Stimulated activated CD4-positive, alpha-beta T cell treated with anti-CD3 and anti-CD28 coated beads, Interleukin-15, amount 100 ng/mL, for 1 hour (primary cell): Measurements from ENCODE around the gene MXD4.

Experiments used
- DNase-seq, 2 donors: peaks; one replicate each; pipeline ENCODE4 v3.0.0-alpha.2; 2020; ENCODE audit warnings: low read depth in 1 of 2, low spot score in 1 of 2

Gene MXD4

DNA sequence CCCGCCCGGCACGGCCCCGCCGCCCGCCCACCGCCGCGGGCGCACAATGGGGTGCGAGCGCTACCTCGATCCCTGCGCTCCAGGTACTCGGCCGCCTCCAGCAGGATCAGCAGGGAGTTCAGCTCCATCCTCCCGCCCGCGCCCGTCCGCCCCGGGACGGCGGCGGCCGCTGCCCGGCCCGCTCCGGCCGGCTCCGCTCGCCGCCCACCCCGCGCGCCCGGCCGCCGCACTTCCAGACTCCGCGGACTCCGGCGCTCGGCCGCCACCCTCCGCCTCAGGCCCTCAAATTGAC lies at the start of gene MXD4:
TSS of gene MXD4 (minus strand) at position 257 of the 292 bp plus-strand sequence. CDS start at position 128, 129 bp downstream.
- DNase-seq = no peak

DNA sequence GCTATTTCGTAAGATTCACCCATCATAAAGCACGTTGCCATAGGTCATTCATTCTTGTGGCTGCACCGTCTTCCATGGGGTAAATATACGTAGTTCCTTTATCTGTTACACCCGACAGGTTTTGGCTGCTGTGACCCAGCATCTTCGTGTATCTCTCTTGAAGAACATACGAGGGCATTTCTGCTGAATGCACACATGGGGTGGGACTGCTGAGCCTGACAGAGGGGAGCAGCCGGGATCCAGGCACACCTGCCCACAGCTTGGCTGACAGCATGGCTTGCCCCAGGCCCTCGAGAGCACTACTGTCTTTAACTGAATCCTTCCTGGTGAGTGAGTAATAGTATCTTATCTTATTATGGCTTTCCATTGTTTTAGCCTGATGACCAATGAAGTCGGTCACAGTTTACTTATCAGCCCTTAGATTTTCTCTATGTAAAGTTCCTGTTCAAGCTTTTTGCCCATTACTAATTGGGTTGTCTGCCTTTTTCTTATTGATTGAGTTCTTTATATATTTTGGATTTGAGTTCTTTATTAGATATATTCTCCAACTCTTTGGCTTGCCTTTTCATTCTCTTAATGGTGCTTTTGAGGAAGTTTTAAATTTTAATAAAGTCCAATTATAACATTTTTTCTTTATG lies 45.0 kb upstream of the MXD4 start:
- DNase-seq = no peak

GRCh38 chr4:2305766-2306501 lies 44.0 kb upstream of the MXD4 start:
- no peak for DNase-seq

DNA sequence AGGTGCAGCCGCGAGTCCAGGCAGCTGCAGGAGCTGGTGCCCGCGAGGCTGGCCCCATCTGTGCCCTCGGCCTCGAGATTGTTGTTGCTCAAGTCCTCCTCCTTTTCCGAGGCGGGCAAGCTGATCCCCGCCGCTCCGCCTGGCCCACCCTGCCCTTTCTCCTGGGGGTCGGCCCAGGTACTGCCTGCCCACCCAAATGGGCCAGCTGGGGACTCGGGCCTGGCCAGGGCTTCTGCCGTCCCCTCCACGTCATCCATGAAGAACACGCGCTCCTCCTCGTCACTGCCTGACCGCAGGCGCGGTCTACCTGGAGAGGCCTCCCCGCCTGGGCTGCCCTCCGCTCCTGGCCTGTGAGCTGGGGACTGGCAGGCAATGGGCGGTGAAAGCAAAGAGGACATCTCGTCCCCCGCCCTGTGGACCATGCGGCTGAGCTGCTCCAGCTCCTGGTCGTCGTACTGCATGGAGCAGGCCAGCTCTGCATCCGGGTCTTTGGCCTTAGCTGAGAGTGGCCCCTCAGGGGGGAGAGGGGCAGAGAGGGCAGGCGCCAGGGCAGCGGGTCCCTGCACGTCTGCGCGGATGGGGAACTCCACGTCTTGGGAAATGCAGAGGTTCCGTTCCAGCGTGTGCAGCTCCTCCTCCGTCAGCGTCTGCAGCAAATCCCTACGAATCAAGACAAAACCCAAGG lies 43.1 kb upstream of the MXD4 start:
- DNase-seq = no peak

DNA sequence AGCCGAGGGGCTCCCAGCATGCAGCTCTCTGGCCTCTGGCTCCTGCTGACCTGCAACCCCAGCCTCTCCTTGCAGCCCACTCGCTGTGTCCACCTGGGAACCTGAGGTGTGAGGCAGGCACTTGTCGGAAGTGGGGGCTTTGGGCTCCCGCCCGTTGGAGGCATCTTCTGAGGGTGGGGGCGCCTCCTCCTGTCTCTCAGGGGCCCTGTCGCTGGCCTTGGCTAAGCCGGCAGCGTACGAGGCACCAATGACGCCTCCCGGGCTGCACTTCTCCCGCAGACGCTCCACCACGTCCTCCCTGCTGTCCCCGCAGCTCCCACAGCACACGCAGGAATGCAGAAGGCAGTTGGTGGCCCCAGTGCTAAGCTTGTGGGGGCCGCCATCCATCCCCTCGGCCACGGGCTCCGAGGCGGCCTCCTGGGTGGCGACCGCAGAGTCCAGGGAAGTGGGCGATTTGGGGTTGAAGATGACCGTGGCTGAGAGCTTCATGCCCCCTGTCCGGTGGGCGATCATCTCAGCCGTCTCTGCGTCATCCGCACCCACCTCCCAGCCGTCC lies 42.5 kb upstream of the MXD4 start:
- no peak for DNase-seq

DNA sequence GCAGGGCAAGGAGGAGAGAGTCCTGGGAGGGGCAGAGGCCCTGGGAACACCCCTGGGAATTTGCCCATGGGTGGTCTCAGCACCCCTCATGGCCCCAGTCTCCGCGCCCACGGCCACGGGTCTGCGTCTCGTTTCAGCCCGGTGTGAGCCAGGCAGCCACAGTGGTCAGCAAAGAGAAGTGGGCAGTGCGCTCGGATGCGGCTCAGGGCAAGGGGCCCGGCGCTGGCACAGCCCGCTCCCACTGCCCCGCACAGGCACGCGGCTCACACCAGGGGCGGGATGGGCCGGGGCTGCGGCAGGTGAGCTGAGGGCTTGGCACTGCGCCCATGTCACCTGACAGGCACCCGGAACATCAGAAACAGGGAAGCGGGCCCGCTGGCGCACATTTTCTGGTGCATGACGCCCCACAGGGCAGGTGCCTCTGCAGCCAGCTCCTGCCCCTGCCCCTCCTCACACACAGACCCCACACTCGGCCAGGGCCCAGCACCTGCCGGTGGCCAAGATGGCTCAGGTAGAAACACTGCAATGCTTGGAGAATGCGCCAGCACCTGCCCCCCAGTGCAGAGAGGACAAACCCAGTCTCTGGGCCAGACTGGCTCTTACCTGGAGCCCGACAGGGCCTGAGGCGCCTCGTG lies 41.9 kb upstream of the MXD4 start:
- no peak for DNase-seq

DNA sequence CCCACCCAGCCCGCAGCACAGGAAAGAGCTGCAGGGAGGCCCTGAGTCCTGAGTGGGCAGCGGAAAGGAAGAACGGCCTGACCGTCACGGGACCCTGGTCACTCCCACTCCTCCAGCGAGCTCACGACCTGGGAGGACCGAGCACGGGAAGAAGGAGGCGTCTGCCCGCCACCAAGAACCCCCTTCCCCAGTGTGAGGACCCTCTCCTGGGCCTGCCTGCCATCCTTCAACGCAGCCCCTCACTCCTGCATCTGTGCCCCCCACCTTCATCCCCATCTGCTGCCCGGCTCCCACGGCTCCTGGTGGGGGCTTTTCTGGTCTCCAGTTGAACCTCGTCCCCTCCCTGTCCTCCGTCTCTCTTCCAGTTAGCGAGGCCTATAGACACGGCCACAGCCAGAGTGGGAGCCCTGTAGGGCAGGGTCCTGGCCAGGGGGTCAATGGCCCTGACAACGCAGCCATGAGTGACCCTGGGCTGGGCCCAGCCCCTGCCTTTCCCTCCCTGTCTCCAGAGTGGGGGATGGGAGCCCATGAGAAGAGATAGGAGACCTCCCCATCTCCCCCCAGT lies 41.3 kb upstream of the MXD4 start:
- no peak for DNase-seq

DNA sequence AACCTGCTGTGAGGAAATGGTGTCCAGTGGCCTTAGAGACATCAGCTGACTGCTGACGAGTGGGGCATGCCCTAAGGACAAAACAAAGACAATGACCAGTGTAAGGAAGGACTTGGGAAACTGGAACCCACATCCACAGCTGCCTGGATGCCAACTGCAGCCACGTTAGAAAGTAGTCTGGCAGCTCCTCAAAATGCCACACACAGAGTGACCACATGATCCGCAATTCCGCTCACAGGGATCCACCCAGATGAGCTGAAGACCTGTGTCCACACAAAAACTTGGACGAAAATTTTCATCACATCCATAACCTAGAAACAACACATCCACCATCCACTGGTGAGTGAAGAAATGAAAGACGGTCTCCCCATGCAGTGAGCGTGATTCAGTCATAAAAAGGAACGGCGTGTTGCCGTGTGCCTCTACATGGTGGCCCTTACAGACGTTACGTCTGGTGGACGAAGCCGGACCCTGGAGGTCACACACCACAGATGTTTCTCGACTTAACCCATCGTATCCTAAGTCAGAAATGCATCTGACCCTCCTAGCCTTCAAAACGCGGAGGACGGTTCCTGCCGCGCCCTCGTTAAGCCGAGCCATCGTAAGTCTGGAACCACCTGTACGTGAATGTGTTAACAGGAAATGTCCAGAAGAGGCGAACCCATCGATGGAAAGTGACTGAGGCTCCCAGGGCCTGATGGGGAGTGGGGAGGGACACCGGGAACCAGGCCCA lies 40.6 kb upstream of the MXD4 start:
- DNase-seq = no peak

GRCh38 chr4:2301806-2302205 lies 39.9 kb upstream of the MXD4 start:
- DNase-seq = no peak

DNA sequence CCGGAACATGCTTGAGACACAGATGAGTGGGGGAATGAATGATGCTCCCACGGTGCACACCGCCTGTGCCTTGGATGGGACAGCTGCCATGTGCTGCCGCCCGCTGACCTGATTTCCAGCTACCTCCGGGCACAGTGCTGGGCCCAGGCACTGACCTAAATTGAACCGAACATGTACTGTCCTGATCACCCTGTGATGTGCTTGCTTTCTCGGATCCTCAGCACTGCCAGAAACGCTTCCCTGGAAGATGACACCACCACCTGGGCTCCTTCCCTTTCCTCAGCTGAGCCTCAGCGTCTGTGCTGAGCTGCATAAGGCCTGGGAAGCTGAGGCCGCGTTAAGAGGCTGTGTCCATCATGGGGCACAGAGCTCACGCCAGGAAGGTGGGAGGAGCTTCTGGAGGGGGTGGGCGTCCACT lies 39.3 kb upstream of the MXD4 start:
- no peak for DNase-seq

DNA sequence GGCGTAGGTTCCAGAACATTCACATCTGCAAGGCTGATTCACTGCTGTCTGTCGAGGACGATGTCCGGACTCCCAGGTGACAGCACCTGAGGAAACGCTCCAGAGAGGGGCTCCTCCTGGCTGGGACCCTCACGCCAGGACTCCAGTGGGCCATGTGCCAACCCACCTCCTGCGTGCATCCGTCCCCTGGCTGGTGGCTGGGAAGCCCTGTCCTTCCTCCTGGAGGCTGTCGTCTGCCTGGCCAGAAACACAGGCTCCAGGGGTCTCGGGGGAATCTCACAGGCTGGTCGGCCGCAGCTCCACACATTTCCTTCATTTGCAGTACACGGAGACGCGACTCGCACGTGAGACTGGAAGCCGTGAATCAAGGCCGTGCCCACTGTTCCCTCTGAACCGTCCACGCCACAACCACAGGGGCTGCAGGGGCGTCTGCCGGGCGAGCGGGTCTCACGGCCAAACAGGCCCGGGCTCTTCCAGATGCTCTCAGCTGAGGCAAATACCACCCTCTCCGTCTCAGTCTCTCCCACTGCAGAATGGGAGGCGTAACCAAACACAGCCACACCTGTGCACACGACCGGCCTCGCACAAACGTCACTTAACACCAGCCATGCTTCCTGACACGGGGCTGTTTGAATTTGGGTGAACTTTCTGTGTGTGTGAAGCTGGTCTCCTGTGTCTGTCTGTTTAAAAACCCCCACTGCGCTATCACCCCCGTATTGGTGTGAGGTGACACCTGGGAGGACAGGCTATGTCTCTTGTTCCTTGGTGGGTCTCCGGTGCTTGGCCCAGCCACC lies 38.7 kb upstream of the MXD4 start:
- DNase-seq = no peak

- no peak for DNase-seq
Measured at GRCh38 chr4:2299794-2300193, 37.9 kb upstream of the MXD4 start.

- no peak for DNase-seq
Measured at GRCh38 chr4:2298532-2298991, 36.7 kb upstream of the MXD4 start.

- no peak for DNase-seq
Measured at GRCh38 chr4:2297606-2298531, 36.0 kb upstream of the MXD4 start.

GRCh38 chr4:2296631-2297601 lies 35.0 kb upstream of the MXD4 start:
- DNase-seq = no peak

DNA sequence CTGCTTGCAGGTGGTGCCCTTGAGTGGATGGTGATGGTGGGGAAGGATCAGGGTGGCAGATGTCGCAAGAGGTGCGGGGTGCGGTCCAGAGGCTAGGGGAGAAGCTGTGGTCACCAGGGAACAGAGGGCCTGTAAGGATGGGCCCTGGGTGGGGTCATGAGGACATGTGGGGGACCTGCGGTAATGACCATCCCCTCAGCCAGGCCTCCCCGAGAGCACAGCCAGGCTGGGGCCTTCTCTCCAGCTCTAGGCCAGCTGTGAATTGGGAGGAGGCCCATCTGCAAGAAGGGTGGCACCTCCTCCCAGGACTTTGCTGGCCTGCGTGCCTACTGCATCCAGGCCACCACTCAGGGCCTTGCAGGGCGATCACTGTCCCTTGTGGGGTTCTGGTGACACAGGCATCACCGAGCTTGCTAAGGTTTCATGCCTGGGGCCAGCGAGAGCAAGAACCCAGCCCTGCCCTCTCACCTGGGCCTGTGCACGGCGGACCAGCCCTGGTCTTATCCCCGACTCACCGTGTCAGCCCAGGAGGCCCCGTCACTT lies 34.1 kb upstream of the MXD4 start:
- DNase-seq = no peak

DNA sequence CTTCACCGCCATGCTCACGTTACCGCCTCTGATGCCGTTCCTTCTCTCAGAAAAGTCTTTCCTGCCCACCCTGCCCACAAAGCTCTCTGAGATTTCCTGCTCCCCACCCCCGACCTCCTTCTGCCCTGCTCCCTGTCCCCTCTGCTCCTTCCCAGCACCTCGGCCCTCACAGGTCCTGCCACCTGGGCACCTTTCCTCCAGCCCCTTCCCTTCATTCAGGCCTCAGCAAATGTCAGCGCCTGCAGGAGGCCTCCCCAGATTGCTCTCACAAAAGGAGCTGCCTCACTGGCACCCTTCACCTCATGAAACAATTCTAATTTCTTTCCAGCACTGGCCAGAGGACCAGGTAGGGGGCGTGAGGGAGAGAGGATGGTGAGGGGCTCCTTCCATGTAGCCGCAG lies 33.6 kb upstream of the MXD4 start:
- no peak for DNase-seq
